ENCODE results near the gene CELSR1.

The CELSR1 gene

DNA sequence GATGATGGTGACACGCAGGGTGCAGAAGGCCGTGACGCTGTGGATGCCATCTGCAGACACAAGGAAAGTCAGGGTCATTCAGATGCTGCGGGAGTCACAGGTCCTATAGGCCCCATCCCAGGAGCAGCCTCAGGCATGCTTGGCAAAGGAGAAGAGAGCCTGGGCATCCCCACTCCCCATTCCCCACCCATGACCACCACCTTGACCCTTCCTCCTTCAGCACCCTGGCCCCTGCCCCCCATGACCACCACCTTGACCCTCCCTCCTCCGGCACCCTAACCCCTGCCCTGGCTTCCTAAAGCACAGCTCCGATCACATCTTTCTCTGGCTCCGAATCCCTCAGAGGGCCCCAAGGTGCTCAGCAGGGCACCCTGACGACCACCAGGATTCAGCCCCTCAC lies 73.1 kb downstream of the CELSR1 start:
- Histone ChIP-seq H3K4me1 (ENCODE audit: control insufficient read depth, insufficient read depth, low read length) (no peaks in the 10 kb centered on the region), H3K36me3 (ENCODE audit: control insufficient read depth in 2 of 2, insufficient read depth in 2 of 2, low read length in 2 of 2) (no peaks in the 10 kb centered on the region), H3K9ac (ENCODE audit: low read length in 2 of 2) (no peak overlapping the region), H3K27ac (ENCODE audit: low read length) (no peak overlapping the region), H3K27me3 (ENCODE audit: control insufficient read depth in 1 of 2, insufficient read depth in 2 of 2, low read length in 2 of 2) (peaks cover 7 to 8% of the 10 kb centered on the region in 2 donors), H3K4me3 (ENCODE audit: low read length in 2 of 2) (no peak overlapping the region), H3K9me3 (ENCODE audit: control insufficient read depth in 2 of 2, low read length in 2 of 2) (no peaks in the 10 kb centered on the region)

DNA sequence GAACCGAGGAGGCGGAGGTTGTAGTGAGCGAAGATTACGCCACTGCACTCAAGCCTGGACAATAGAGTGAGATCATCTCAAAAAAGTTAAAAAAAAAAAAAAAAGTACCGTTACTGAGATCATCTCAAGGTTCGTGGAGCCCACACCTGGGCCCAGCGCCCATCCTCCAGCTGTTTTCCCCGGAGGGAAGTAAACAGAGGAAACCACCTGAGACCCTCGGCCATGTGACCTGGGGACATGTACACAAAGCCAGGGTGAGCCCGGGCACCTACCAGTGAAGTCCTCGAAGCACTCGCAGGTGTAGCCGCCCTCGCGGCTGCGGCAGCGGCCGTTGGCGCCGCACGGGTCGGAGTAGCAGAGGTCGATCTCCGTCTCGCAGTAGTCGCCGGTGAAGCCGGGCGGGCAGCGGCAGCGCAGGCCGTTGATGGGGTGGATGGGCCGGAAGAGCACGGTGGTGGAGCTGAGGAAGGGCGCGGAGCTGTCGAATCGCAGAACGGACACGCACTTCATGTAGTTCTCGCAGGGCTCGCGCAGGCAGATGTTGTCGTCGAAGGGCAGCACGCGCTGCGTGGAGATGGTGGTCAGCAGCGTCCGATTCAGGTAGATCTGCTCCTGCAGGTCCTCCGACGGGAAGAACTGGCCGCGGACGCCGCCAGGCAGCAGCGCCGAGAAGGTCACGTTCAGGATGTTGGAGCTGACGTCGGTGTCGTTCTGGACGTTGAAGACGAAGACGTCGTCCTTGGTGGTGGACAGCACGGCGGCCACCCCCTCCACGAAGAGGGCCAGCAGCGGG lies 73.8 kb downstream of the CELSR1 start:
- no peak overlapping the region for H3K4me3 ChIP-seq (ENCODE audit: low read length in 2 of 2)
- no peaks in the 10 kb centered on the region for H3K36me3 ChIP-seq (ENCODE audit: control insufficient read depth in 2 of 2, insufficient read depth in 2 of 2, low read length in 2 of 2)
- H3K27ac ChIP-seq (ENCODE audit: low read length): no peak overlapping the region
- H3K9me3 ChIP-seq (ENCODE audit: control insufficient read depth in 2 of 2, low read length in 2 of 2): no peaks in the 10 kb centered on the region
- no peaks in the 10 kb centered on the region for H3K4me1 ChIP-seq (ENCODE audit: control insufficient read depth, insufficient read depth, low read length)
- H3K27me3 ChIP-seq (ENCODE audit: control insufficient read depth in 1 of 2, insufficient read depth in 2 of 2, low read length in 2 of 2): peaks cover 7 to 8% of the 10 kb centered on the region in 2 donors
- H3K9ac ChIP-seq (ENCODE audit: low read length in 2 of 2): no peak overlapping the region

DNA sequence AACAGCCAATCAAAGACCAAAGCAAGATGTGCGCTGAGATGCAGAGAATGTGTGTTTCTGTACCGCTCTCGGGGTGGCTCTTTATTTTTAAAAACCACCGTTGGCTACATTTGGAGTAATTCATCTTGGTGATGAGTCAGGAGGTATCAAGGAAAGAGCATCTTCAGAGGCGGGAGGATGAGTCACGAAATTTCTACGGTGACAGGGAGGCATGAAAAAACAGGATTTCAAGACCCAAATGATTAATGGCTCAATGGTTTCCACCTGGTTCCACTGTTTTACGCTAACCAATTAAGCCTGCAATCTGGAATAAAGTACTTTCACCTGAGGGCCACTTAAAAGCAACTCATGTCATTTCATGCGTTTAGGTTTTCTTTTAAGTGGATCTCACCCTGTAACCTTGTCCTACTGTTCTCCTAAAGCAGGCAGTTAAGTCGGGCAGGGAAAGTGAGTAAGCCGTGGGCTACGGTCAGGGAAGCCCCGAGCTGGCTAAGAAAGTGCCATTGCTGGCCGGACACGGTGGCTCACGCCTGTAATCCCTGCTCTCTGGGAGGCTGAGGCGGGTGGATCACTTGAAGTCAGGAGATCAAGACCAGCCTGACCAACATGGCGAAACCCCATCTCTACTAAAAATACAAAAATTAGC lies 74.6 kb downstream of the CELSR1 start:
- no peak overlapping the region for H3K9ac ChIP-seq (ENCODE audit: low read length in 2 of 2)
- no peaks in the 10 kb centered on the region for H3K36me3 ChIP-seq (ENCODE audit: control insufficient read depth in 2 of 2, insufficient read depth in 2 of 2, low read length in 2 of 2)
- H3K27me3 ChIP-seq (ENCODE audit: control insufficient read depth in 1 of 2, insufficient read depth in 2 of 2, low read length in 2 of 2): peaks cover 7 to 8% of the 10 kb centered on the region in 2 donors
- no peaks in the 10 kb centered on the region for H3K9me3 ChIP-seq (ENCODE audit: control insufficient read depth in 2 of 2, low read length in 2 of 2)
- no peak overlapping the region for H3K27ac ChIP-seq (ENCODE audit: low read length)
- H3K4me3 ChIP-seq (ENCODE audit: low read length in 2 of 2): no peak overlapping the region
- H3K4me1 ChIP-seq (ENCODE audit: control insufficient read depth, insufficient read depth, low read length): no peaks in the 10 kb centered on the region

DNA sequence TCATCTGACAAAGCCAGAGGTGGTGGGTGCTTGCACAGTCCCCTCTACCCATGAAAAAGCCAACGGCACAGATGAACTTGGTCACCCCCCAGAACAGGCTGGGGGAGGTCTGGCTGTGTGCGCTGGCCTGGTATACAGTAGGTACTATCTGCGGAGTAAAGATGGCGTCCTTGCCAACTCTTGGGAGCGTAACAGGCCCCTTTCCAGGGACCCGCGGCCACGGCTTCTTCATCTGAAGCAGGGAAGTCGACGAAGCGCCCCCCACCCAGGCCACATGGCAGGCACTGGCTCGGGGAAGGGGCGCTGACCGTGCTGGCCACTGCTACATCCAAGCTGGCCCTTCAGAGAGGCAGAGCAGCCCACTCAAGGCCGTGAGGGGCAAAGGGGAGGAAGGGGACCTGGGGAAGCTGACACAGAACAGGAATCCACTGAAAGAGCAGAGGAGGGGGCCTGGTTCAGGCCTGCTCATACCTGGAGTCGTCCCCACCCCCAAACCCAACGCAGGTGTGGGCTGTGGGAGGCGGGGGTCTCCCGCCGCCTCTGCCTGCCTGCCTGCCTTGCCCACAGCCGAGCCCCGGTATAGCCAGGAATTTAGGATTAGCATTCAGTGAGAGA lies 75.7 kb downstream of the CELSR1 start:
- no peaks in the 10 kb centered on the region for H3K4me1 ChIP-seq (ENCODE audit: control insufficient read depth, insufficient read depth, low read length)
- H3K27me3 ChIP-seq (ENCODE audit: control insufficient read depth in 1 of 2, insufficient read depth in 2 of 2, low read length in 2 of 2): peaks cover 7 to 8% of the 10 kb centered on the region in 2 donors
- H3K9ac ChIP-seq (ENCODE audit: low read length in 2 of 2): no peak overlapping the region
- no peak overlapping the region for H3K27ac ChIP-seq (ENCODE audit: low read length)
- H3K9me3 ChIP-seq (ENCODE audit: control insufficient read depth in 2 of 2, low read length in 2 of 2): no peaks in the 10 kb centered on the region
- no peaks in the 10 kb centered on the region for H3K36me3 ChIP-seq (ENCODE audit: control insufficient read depth in 2 of 2, insufficient read depth in 2 of 2, low read length in 2 of 2)
- H3K4me3 ChIP-seq (ENCODE audit: low read length in 2 of 2): no peak overlapping the region

DNA sequence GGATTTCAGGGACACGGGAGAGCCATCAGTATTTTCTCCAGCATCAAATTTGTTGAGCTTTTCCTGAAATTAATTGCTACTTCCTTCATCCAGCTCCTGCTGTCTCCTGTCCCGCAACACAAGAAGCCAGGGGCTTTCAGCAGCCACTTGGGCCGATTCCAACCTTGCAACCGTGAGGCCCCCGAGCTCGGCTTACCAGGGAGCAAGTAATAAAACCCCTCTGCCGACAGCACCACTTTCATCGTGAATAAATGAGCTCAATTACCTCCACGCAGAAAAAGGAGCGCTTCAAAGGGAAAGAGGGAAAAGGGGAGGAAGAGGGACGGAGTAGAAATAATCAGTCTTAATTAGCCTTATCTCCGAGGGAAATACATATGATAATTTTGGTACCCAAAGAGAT lies 76.6 kb downstream of the CELSR1 start:
- no peak overlapping the region for H3K9ac ChIP-seq (ENCODE audit: low read length in 2 of 2)
- H3K36me3 ChIP-seq (ENCODE audit: control insufficient read depth in 2 of 2, insufficient read depth in 2 of 2, low read length in 2 of 2): no peaks in the 10 kb centered on the region
- no peak overlapping the region for H3K27ac ChIP-seq (ENCODE audit: low read length)
- H3K4me3 ChIP-seq (ENCODE audit: low read length in 2 of 2): no peak overlapping the region
- H3K4me1 ChIP-seq (ENCODE audit: control insufficient read depth, insufficient read depth, low read length): no peaks in the 10 kb centered on the region
- no peaks in the 10 kb centered on the region for H3K9me3 ChIP-seq (ENCODE audit: control insufficient read depth in 2 of 2, low read length in 2 of 2)
- peaks cover 2 to 8% of the 10 kb centered on the region in 2 donors for H3K27me3 ChIP-seq (ENCODE audit: control insufficient read depth in 1 of 2, insufficient read depth in 2 of 2, low read length in 2 of 2)

DNA sequence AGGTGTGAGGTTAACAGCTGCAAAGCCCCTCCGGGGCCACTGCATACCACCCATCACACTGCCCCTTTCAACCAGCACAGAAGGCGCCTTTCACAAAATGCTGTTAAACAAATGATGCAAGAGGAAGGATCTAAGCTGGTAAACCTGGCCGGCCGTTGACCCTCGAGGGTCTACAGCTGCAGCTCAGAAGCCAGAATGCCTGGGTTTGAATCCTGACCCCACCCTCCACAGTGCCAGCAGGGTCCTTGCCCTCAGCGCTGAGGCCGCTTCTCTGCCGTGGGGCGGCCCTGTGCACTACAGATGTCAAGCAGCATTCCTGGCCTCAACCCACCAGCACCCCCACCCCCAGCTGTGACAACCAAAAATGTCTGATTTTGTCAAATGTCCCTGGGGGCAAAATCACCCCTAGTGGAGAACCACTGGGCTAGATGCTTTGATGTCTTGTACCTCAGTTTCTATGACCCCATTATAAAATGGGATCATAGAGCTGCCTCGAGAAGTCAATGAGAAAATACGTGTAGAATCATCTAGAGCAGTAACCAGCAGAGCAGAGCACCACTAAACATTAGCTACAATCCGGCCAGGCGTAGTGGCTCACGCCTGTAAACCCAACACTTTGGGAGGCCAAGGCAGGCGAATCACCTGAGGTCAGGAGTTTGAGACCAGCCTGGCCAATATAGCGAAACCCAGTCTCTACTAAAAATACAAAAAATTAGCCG lies 77.9 kb downstream of the CELSR1 start:
- Histone ChIP-seq H3K4me1 (ENCODE audit: control insufficient read depth, insufficient read depth, low read length) (no peaks in the 10 kb centered on the region), H3K27me3 (ENCODE audit: control insufficient read depth in 1 of 2, insufficient read depth in 2 of 2, low read length in 2 of 2) (peaks cover 0 to 5% of the 10 kb centered on the region in 2 donors), H3K9ac (ENCODE audit: low read length in 2 of 2) (no peak overlapping the region), H3K27ac (ENCODE audit: low read length) (no peak overlapping the region), H3K36me3 (ENCODE audit: control insufficient read depth in 2 of 2, insufficient read depth in 2 of 2, low read length in 2 of 2) (no peaks in the 10 kb centered on the region), H3K9me3 (ENCODE audit: control insufficient read depth in 2 of 2, low read length in 2 of 2) (no peaks in the 10 kb centered on the region), H3K4me3 (ENCODE audit: low read length in 2 of 2) (no peak overlapping the region)

DNA sequence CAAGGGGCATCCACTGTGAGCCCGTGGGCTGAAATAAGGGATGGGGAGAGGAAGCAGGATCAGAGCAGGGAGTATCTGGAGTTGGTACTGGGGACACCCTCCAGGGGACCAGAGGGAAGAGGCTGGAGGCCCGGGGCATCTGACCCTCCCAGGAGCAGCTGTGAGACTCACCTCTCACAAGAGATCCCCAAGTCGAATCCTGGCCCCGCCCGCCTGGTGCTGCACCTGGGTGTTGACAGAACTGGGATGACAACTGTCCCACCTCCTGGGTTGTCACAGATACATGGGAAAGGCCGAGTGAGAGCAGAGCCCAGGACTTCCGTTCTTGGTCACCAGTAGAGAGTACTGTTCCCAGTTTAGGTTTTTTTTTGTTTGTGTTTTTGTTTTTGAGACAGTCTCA lies 78.9 kb downstream of the CELSR1 start:
- H3K36me3 ChIP-seq (ENCODE audit: control insufficient read depth in 2 of 2, insufficient read depth in 2 of 2, low read length in 2 of 2): no peaks in the 10 kb centered on the region
- H3K4me3 ChIP-seq (ENCODE audit: low read length in 2 of 2): no peak overlapping the region
- no peaks in the 10 kb centered on the region for H3K4me1 ChIP-seq (ENCODE audit: control insufficient read depth, insufficient read depth, low read length)
- H3K9me3 ChIP-seq (ENCODE audit: control insufficient read depth in 2 of 2, low read length in 2 of 2): no peaks in the 10 kb centered on the region
- H3K27ac ChIP-seq (ENCODE audit: low read length): no peak overlapping the region
- H3K27me3 ChIP-seq (ENCODE audit: control insufficient read depth in 1 of 2, insufficient read depth in 2 of 2, low read length in 2 of 2): peaks cover 0 to 2% of the 10 kb centered on the region in 2 donors
- no peak overlapping the region for H3K9ac ChIP-seq (ENCODE audit: low read length in 2 of 2)

DNA sequence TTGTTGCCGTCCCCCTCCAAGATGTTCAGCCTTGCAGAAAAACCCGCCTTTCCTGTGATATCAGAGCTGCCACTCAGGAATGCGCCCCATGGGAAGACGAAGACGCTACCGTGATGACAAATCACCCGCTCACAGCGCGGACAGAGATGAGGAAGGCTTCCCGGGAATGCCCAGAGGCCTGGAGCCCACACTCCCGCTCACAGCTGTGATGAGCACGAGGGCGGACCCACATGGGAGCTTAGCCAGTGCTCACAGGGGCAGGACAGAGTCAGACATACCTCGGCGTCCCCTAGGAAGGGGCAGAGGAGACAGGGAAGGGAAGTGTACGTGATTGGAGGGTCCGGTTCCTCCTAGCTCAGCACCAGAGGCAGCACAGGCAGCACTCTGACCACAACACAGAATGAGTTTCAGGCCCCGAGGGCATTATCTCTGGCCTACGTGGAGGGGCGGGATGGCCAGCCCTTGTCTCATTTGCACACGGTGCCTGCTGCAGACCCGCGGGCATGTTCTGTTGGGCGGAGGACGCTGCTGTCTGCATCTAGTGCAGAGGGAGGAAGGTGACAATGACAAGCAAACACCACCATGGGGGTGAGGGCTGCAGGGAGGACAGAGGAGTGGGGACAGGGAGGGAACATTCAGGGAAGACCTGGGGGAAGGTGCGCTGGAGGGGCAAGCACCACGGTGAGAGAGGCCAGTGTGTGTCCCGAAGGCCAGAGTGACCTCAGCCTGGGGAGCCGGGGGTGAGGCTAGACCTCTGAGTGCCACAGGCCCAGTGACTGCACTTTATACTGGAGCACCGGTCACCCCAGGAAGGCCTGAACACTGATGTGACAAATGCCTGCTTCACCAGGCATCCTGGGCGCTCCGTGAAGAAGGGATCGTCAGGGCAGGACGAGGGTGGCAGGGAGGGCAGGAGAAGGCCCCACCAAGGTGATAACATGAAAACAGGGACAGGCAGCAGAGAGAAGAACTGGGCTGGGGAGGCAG lies 79.6 kb downstream of the CELSR1 start:
- Histone ChIP-seq H3K27ac (ENCODE audit: low read length) (no peak overlapping the region), H3K4me1 (ENCODE audit: control insufficient read depth, insufficient read depth, low read length) (no peaks in the 10 kb centered on the region), H3K4me3 (ENCODE audit: low read length in 2 of 2) (no peak overlapping the region), H3K36me3 (ENCODE audit: control insufficient read depth in 2 of 2, insufficient read depth in 2 of 2, low read length in 2 of 2) (no peaks in the 10 kb centered on the region), H3K27me3 (ENCODE audit: control insufficient read depth in 1 of 2, insufficient read depth in 2 of 2, low read length in 2 of 2) (peaks cover 0 to 2% of the 10 kb centered on the region in 2 donors), H3K9ac (ENCODE audit: low read length in 2 of 2) (no peak overlapping the region), H3K9me3 (ENCODE audit: control insufficient read depth in 2 of 2, low read length in 2 of 2) (no peaks in the 10 kb centered on the region)

DNA sequence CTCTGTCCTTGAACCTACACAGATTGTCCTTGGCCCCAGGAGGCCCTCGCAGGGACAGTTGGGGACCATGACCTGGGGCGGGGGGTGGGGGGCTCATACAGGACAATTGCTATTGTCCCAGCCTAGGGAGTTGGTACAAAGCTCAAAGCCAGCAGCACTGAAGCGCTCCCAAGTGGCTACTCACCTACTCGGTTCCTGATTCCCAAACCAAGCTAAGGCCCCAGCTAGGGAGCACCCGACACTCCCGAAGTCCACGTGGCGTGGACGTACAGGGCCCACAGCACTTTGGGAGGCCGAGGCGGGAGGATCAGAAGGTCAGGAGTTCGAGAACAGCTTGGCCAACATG lies 80.6 kb downstream of the CELSR1 start:
- Histone ChIP-seq H3K27ac (ENCODE audit: low read length) (no peak overlapping the region), H3K4me3 (ENCODE audit: low read length in 2 of 2) (no peak overlapping the region), H3K4me1 (ENCODE audit: control insufficient read depth, insufficient read depth, low read length) (no peaks in the 10 kb centered on the region), H3K9me3 (ENCODE audit: control insufficient read depth in 2 of 2, low read length in 2 of 2) (no peaks in the 10 kb centered on the region), H3K9ac (ENCODE audit: low read length in 2 of 2) (no peak overlapping the region), H3K36me3 (ENCODE audit: control insufficient read depth in 2 of 2, insufficient read depth in 2 of 2, low read length in 2 of 2) (no peaks in the 10 kb centered on the region), H3K27me3 (ENCODE audit: control insufficient read depth in 1 of 2, insufficient read depth in 2 of 2, low read length in 2 of 2) (peaks cover 0 to 3% of the 10 kb centered on the region in 2 donors)

DNA sequence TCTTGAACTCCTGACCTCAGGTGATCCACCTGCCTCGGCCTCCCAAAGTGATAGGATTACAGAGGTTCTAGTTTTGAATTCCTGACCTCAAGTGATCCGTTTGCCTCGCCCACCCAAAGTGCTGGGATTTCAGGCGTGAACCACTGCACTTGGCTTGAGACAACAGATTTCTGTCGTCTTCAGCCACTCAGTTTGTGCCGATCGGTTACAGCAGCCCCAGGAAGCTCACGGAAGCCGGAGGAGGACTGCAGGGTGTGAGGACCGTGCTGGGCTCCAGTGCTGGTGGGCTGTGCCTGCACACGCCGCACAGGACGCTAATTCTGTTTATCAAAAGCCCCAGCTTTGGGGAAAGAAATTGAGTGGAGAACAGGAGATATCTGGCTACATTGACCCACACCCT lies 82.0 kb downstream of the CELSR1 start:
- Histone ChIP-seq H3K4me1 (ENCODE audit: control insufficient read depth, insufficient read depth, low read length) (no peaks in the 10 kb centered on the region), H3K9ac (ENCODE audit: low read length in 2 of 2) (no peak overlapping the region), H3K27ac (ENCODE audit: low read length) (no peak overlapping the region), H3K27me3 (ENCODE audit: control insufficient read depth in 1 of 2, insufficient read depth in 2 of 2, low read length in 2 of 2) (peaks cover 0 to 8% of the 10 kb centered on the region in 2 donors), H3K36me3 (ENCODE audit: control insufficient read depth in 2 of 2, insufficient read depth in 2 of 2, low read length in 2 of 2) (no peaks in the 10 kb centered on the region), H3K4me3 (ENCODE audit: low read length in 2 of 2) (no peak overlapping the region), H3K9me3 (ENCODE audit: control insufficient read depth in 2 of 2, low read length in 2 of 2) (no peaks in the 10 kb centered on the region)
